Measurements from ENCODE around the gene TM4SF20. TPM values are rescaled to one million over a fixed set of nuclear protein-coding genes. Genes with fewer than 3 reads are reported as not detected.

TM4SF20 gene
- total RNA-seq, 4 donors from 2014 or later = not detected

DNA sequence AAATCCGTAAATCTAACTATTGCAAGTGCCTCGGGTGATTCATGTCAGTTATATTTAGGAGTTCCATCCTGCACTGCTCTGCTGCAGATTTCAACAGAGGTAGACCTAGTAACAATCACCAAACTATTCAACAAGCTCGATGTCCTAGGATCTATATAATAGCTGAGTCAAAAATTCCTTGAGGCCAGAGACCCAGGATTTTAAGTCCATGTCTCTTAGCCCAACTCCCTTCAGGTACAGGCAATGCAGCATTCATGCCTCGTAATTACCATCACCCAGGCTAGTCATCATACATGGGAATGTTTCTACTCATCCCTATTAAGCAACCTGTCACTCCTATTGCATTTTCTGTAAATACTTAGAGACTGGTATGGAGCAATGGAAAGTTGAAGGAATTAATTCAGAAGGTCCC lies 729 bp downstream of the TM4SF20 start:
- H3K4me1 ChIP-seq = no peaks in the 10 kb centered on the region
- intact Hi-C loops (cut with DNase I) = no loop called here
- TF ChIP-seq, protein P1, sequence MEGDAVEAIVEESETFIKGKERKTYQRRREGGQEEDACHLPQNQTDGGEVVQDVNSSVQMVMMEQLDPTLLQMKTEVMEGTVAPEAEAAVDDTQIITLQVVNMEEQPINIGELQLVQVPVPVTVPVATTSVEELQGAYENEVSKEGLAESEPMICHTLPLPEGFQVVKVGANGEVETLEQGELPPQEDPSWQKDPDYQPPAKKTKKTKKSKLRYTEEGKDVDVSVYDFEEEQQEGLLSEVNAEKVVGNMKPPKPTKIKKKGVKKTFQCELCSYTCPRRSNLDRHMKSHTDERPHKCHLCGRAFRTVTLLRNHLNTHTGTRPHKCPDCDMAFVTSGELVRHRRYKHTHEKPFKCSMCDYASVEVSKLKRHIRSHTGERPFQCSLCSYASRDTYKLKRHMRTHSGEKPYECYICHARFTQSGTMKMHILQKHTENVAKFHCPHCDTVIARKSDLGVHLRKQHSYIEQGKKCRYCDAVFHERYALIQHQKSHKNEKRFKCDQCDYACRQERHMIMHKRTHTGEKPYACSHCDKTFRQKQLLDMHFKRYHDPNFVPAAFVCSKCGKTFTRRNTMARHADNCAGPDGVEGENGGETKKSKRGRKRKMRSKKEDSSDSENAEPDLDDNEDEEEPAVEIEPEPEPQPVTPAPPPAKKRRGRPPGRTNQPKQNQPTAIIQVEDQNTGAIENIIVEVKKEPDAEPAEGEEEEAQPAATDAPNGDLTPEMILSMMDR (IDR thresholded peaks at IDR 0.05) = no peak
- TF ChIP-seq POLR2A (IDR thresholded peaks at IDR 0.05) = no peak
- no peaks in the 10 kb centered on the region for H3K36me3 ChIP-seq
- no peak overlapping the region for H3K4me3 ChIP-seq (replicated peaks in 1 of 3)
- no peak for DNase-seq
- WGBS, 2 donors = 90% methylated on average over 4 of the region's 4 CpGs
- H3K27ac ChIP-seq = no peak overlapping the region
- H3K27me3 ChIP-seq = no peaks in the 10 kb centered on the region
- H3K9me3 ChIP-seq = no peaks in the 10 kb centered on the region

DNA sequence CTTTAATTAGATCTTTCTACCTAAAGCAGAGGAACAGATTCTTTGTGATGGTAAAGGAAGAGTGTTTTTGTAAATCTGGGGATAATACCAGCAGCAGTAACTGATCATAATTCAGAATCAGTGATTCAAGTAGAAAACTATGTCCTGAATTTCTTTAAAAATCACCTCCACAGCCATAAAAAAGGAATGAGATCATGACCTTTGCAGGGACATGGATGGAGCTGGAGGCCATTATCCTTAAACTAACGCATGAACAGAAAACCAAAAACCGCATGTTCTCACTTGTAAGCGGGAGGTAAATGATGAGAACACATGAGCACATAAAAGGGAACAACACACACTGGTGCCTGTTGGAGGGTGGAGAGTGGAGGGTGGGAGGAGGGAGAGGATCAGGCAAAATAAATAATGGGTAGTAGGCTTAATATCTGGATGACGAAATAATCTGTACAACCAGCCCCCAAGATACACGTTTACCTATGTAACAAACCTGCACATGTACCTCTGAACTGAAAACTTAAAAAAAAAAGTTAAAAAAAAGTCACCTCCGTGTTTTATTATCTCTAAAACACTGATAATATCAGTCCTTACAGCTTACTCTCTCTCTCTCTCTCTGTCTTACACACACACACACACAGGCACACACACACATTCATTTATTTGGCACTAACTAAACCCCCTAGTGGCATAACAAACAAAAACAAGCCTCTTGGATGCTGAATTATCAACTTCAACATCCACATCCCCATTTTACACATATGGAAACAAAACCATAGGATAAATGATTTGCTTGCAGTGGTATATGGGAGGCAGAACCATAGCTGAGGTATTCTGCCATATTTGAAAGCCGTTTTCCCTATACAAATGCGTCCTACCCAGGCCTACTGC lies 1.4 kb downstream of the TM4SF20 start:
- H3K36me3 ChIP-seq = no peaks in the 10 kb centered on the region
- H3K27ac ChIP-seq = no peak overlapping the region
- WGBS, 2 donors = 79 to 80% methylated on average over 8 of the region's 8 CpGs
- H3K4me1 ChIP-seq = no peaks in the 10 kb centered on the region
- no peaks in the 10 kb centered on the region for H3K27me3 ChIP-seq
- no peak overlapping the region for H3K4me3 ChIP-seq (replicated peaks in 1 of 3)
- intact Hi-C loops (cut with DNase I) = no loop called here
- no peaks in the 10 kb centered on the region for H3K9me3 ChIP-seq
- TF ChIP-seq, protein P1 (IDR thresholded peaks at IDR 0.05) = no peak
- TF ChIP-seq POLR2A (IDR thresholded peaks at IDR 0.05) = no peak
- DNase-seq = no peak

DNA sequence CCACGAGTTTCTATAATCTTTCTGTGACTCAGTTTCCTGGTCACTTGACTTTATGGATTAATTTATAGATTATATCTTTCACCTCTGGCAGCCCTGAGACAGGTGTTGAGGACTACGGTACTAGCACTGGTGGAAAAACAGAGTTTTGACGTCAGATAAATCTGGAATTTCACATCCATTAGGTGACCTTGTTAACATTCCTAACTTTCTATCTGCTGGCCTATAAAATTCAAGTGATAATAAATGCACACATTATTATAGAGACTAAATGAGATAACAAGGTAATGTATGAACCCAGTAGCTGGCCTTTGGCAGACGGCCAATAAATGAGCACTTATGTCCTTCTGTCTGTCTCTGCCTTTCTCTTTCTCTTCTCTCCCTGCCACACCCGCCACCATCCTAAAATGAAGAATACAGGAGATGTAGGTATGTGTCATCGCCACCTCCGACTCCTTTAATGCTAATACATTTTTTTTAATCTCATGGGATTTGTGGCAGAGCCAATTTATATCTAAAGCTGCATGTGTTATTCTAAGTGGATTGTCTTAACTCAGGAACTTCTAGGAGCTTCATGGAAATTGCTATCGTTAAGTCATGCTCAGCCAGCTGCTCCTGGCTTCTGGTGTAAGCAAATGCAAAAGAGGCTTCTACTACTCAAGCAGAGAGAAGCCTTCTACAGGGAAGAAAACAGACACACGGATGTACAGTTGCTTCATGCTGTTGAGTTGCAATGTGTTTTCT lies 2.3 kb downstream of the TM4SF20 start:
- intact Hi-C loops (cut with DNase I) = no loop called here
- Histone ChIP-seq H3K4me3 (replicated peaks in 1 of 3) (no peak overlapping the region), H3K36me3 (no peaks in the 10 kb centered on the region), H3K9me3 (no peaks in the 10 kb centered on the region), H3K4me1 (no peaks in the 10 kb centered on the region), H3K27ac (no peak overlapping the region), H3K27me3 (no peaks in the 10 kb centered on the region)
- WGBS, 2 donors = 72 to 73% methylated on average over 9 of the region's 9 CpGs
- no peak for DNase-seq
- TF ChIP-seq, protein P1 (IDR thresholded peaks at IDR 0.05) = no peak
- TF ChIP-seq POLR2A (IDR thresholded peaks at IDR 0.05) = no peak

DNA sequence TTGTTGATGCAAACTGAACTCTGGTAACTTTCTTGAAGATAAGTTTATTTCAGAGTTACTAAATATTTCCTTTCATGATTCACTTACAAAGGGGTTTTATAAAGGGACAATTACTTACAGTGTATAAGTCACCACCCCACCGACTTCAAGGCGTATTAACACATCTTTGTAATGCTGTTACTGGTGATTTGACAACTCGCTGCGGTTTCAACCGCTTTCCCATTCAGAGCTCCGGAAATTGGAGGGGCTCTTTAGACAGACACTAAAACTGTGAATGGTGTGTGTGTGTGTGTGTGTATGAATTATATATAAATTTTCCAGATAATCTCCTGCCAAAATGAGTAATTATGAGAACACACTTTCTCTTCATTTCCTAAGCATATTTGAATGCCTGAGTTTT lies 4.9 kb downstream of the TM4SF20 start:
- WGBS, 2 donors = 73 to 83% methylated on average over 6 of the region's 6 CpGs
- no peaks in the 10 kb centered on the region for H3K36me3 ChIP-seq
- no peaks in the 10 kb centered on the region for H3K27me3 ChIP-seq
- no peaks in the 10 kb centered on the region for H3K9me3 ChIP-seq
- no peak for DNase-seq
- no peak overlapping the region for H3K27ac ChIP-seq
- no peak overlapping the region for H3K4me3 ChIP-seq (replicated peaks in 1 of 3)
- H3K4me1 ChIP-seq = no peaks in the 10 kb centered on the region
- intact Hi-C loops (cut with DNase I) = no loop called here
- TF ChIP-seq, protein P1 (IDR thresholded peaks at IDR 0.05) = no peak
- no peak for TF ChIP-seq POLR2A (IDR thresholded peaks at IDR 0.05)

DNA sequence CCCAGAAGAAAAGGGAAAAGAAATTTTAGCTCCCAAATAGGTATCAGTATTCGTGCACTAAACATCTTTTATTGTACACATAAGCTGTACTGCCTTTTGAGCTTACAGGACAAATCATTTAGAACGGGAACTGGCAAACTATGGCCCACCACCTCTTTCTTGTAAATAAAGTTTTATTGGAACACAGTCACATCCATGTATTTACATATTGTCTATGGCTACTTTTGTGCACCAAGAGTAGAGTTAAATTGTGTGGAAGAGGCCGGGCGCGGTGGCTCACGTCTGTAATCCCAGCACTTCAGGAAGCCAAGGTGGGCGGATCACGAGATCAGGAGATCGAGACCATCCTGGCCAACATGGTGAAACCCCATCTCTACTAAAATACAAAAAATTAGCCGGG lies 5.7 kb downstream of the TM4SF20 start:
- Histone ChIP-seq H3K27ac (no peak overlapping the region), H3K27me3 (no peaks in the 10 kb centered on the region), H3K36me3 (no peaks in the 10 kb centered on the region), H3K9me3 (no peaks in the 10 kb centered on the region), H3K4me3 (replicated peaks in 1 of 3) (no peak overlapping the region), H3K4me1 (no peaks in the 10 kb centered on the region)
- TF ChIP-seq, protein P1 (IDR thresholded peaks at IDR 0.05) = no peak
- TF ChIP-seq POLR2A (IDR thresholded peaks at IDR 0.05) = no peak
- 91 to 94% methylated on average over 10 of the region's 10 CpGs for WGBS, 2 donors
- intact Hi-C loops (cut with DNase I) = no loop called here
- no peak for DNase-seq
